ENCODE results near the gene DNASE1L2. TPM values are rescaled to one million over a fixed set of nuclear protein-coding genes. Genes with fewer than 3 reads are reported as not detected.

DNASE1L2 gene
- total and polyA plus RNA-seq, 2 donors (not counting 3 experiments of a cell fraction or from before 2014, with no cell fraction given) = 0.57 to 1.2 TPM

DNA sequence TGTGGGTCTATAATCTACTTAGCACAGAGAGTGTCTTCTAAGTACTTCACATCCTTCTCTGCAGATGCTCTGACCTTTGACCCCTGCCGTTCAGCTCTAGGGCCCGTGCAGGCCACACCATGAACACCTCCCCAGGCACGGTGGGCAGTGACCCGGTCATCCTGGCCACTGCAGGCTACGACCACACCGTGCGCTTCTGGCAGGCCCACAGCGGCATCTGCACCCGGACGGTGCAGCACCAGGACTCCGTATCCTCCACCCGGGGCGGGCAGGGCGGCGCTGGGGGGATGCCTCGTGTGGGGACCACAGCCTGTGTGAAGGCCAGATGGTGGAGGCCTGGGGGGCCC lies 30.3 kb upstream of the DNASE1L2 start:
- no peaks in the 10 kb centered on the region for H3K27me3 ChIP-seq (ENCODE audit: control insufficient read depth in 2 of 2, insufficient read depth in 2 of 2, low read length in 2 of 2)
- no peaks in the 10 kb centered on the region for H3K9me3 ChIP-seq (replicated peaks; ENCODE audit: control insufficient read depth, insufficient read depth, low read length)
- dilution Hi-C loops (cut with MboI; ENCODE audit: extremely low pct_ligation_motif_present, low sequenced_read_pairs) = no loop called here
- H4K20me1 ChIP-seq (replicated peaks; ENCODE audit: control insufficient read depth, extremely low read depth, insufficient read depth, low read length) = no peaks in the 10 kb centered on the region
- peak overlapping the region; percentile 58 to 91 (median 73) for H3K4me3 ChIP-seq (replicated peaks in 1 of 3; ENCODE audit: insufficient read depth in 1 of 3, low read depth in 1 of 3, low read length in 3 of 3)
- peak overlapping the region; percentile 72 for H3K4me2 ChIP-seq (ENCODE audit: insufficient read depth, low read length)
- POLR2A ChIA-PET = interaction anchor here (1.3 kb wide), 1 partner anchor 51 kb away, joined by 5 read pairs; the partner anchor contains the start of gene TRAF7
- intact Hi-C loops (cut with micrococcal nuclease) = loop anchor here (1.0 kb wide), 3 partner anchors 9 to 51 kb away; partner anchors contain the start of genes E4F1 and TRAF7
- H3K9me1 ChIP-seq (replicated peaks; ENCODE audit: control insufficient read depth, extremely low read depth, insufficient read depth, low read length) = no peaks in the 10 kb centered on the region
- no peak overlapping the region for H3K27ac ChIP-seq (ENCODE audit: insufficient read depth, low read depth, low read length)
- CTCF ChIA-PET = interaction anchor here (1.0 kb wide), 1 partner anchor 49 kb away, joined by 3 read pairs; no protein-coding TSS in a partner anchor
- peak overlapping the region; percentile 88 for H3K9ac ChIP-seq (replicated peaks; ENCODE audit: extremely low read depth, insufficient read depth, low read length)
- peak overlapping the region; percentile 61 for H2AFZ ChIP-seq (ENCODE audit: low read depth, low read length)
- peaks cover 7% of the 10 kb centered on the region for H3K79me2 ChIP-seq (ENCODE audit: control insufficient read depth, insufficient read depth, low read length)
- no peak for FAIRE-seq
- TF ChIP-seq GATA2 (IDR thresholded peaks at IDR 0.05; ENCODE audit: insufficient read depth, insufficient read length, low read depth, low read length) (no peak), FOS (IDR thresholded peaks at IDR 0.05; ENCODE audit: borderline replicate concordance, insufficient read depth, low read length) (no peak), POLR2AphosphoS5 (IDR thresholded peaks at IDR 0.05; ENCODE audit: insufficient read depth, low read depth, low read length) (no peak), EZH2 (IDR thresholded peaks at IDR 0.05; ENCODE audit: borderline replicate concordance, low read depth, low read length, severe bottlenecking) (no peak), JUN (IDR thresholded peaks at IDR 0.05; ENCODE audit: borderline replicate concordance, insufficient read depth, insufficient read length, low read depth) (no peak)
- H3K4me1 ChIP-seq (ENCODE audit: control insufficient read depth, extremely low read depth, insufficient read depth, low read length) = peaks cover 10% of the 10 kb centered on the region
- DNase-seq (ENCODE audit: low read depth, low spot score) = no peak
- TSS peak; percentile 28 for BruUV-seq (replicated peaks)
- H3K36me3 ChIP-seq (ENCODE audit: control insufficient read depth in 2 of 2, extremely low read depth in 1 of 2, insufficient read depth in 2 of 2, low read length in 2 of 2) = peaks cover 0 to 22% of the 10 kb centered on the region in 2 experiments

DNA sequence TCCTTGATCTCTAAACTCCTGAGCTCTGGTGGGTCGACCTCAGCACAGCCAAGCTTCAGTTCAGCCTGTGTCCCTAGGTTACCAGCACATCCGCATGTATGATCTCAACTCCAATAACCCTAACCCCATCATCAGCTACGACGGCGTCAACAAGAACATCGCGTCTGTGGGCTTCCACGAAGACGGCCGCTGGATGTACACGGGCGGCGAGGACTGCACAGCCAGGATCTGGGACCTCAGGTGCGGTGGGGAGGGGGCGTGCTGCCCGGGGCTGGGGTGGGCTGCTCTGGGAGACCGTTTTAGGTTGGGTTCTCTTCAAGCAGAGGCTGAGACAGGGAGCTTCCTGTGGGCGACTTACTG lies 29.8 kb upstream of the DNASE1L2 start:
- peaks cover 10% of the 10 kb centered on the region for H3K4me1 ChIP-seq (ENCODE audit: control insufficient read depth, extremely low read depth, insufficient read depth, low read length)
- H3K9me3 ChIP-seq (replicated peaks; ENCODE audit: control insufficient read depth, insufficient read depth, low read length) = no peaks in the 10 kb centered on the region
- dilution Hi-C loops (cut with MboI; ENCODE audit: extremely low pct_ligation_motif_present, low sequenced_read_pairs) = no loop called here
- CTCF ChIA-PET = interaction anchor here (1.0 kb wide), 1 partner anchor 50 kb away, joined by 3 read pairs; no protein-coding TSS in a partner anchor
- no peak for DNase-seq (ENCODE audit: low read depth, low spot score)
- H2AFZ ChIP-seq (ENCODE audit: low read depth, low read length) = no peak overlapping the region
- peak overlapping the region in 1 of 3 experiments; percentile 91 for H3K4me3 ChIP-seq (replicated peaks in 1 of 3; ENCODE audit: insufficient read depth in 1 of 3, low read depth in 1 of 3, low read length in 3 of 3)
- no peaks in the 10 kb centered on the region for H3K9me1 ChIP-seq (replicated peaks; ENCODE audit: control insufficient read depth, extremely low read depth, insufficient read depth, low read length)
- H3K4me2 ChIP-seq (ENCODE audit: insufficient read depth, low read length) = peak overlapping the region; percentile 72
- peaks cover 0 to 22% of the 10 kb centered on the region in 2 experiments for H3K36me3 ChIP-seq (ENCODE audit: control insufficient read depth in 2 of 2, extremely low read depth in 1 of 2, insufficient read depth in 2 of 2, low read length in 2 of 2)
- peaks cover 7% of the 10 kb centered on the region for H3K79me2 ChIP-seq (ENCODE audit: control insufficient read depth, insufficient read depth, low read length)
- intact Hi-C loops (cut with micrococcal nuclease) = no loop called here
- no peak overlapping the region for H3K27ac ChIP-seq (ENCODE audit: insufficient read depth, low read depth, low read length)
- H4K20me1 ChIP-seq (replicated peaks; ENCODE audit: control insufficient read depth, extremely low read depth, insufficient read depth, low read length) = no peaks in the 10 kb centered on the region
- no TSS peak for BruUV-seq (replicated peaks)
- no peak for TF ChIP-seq MYC (IDR thresholded peaks at IDR 0.05; ENCODE audit: low read depth, low read length)
- TF ChIP-seq POLR2AphosphoS5 (IDR thresholded peaks at IDR 0.05; ENCODE audit: insufficient read depth, low read depth, low read length) = no peak
- TF ChIP-seq FOS (IDR thresholded peaks at IDR 0.05; ENCODE audit: borderline replicate concordance, insufficient read depth, low read length) = no peak
- TF ChIP-seq, protein P1, sequence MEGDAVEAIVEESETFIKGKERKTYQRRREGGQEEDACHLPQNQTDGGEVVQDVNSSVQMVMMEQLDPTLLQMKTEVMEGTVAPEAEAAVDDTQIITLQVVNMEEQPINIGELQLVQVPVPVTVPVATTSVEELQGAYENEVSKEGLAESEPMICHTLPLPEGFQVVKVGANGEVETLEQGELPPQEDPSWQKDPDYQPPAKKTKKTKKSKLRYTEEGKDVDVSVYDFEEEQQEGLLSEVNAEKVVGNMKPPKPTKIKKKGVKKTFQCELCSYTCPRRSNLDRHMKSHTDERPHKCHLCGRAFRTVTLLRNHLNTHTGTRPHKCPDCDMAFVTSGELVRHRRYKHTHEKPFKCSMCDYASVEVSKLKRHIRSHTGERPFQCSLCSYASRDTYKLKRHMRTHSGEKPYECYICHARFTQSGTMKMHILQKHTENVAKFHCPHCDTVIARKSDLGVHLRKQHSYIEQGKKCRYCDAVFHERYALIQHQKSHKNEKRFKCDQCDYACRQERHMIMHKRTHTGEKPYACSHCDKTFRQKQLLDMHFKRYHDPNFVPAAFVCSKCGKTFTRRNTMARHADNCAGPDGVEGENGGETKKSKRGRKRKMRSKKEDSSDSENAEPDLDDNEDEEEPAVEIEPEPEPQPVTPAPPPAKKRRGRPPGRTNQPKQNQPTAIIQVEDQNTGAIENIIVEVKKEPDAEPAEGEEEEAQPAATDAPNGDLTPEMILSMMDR (IDR thresholded peaks at IDR 0.05; ENCODE audit: extremely low read depth in 1 of 2, insufficient read depth in 1 of 2, low read depth in 1 of 2, low read length in 2 of 2) = no peak
- POLR2A ChIA-PET = no interaction called here
- FAIRE-seq = no peak
- no peak overlapping the region for H3K9ac ChIP-seq (replicated peaks; ENCODE audit: extremely low read depth, insufficient read depth, low read length)
- no peaks in the 10 kb centered on the region for H3K27me3 ChIP-seq (ENCODE audit: control insufficient read depth in 2 of 2, insufficient read depth in 2 of 2, low read length in 2 of 2)
